Activated T-cell treated with anti-CD3 and anti-CD28 coated beads, Interleukin-2, amount 50 U/mL, for 72 hours (primary cell): Measurements from ENCODE around the gene PRSS56. TPM values are rescaled to one million over a fixed set of nuclear protein-coding genes. Genes with fewer than 3 reads are reported as not detected.

ENCODE experiments used
- ATAC-seq, 2 donors: fragments of 150-1000 bp; cut with Tn5 transposase; replicated peaks in 1 of 2; 2 replicates each; pipeline ENCODE4 v1.10.0; 2021; ENCODE audit warnings: moderate library complexity in 2 of 2, mild to moderate bottlenecking in 1 of 2
- DNase-seq, 2 donors: peaks; one replicate each; pipeline ENCODE4 v3.0.0; 2021 to 2022; ENCODE audit warnings: mixed read lengths in 1 of 2
- H3K27ac Mint-ChIP-seq: one replicate; pipeline ENCODE4 v1.8.0; 2022; ENCODE audit warnings: mild to moderate bottlenecking, moderate library complexity, mixed read lengths
- H3K27me3 Mint-ChIP-seq: one replicate; pipeline ENCODE4 v1.8.0; 2022; ENCODE audit warnings: low read depth, mixed read lengths
- H3K36me3 Mint-ChIP-seq, 2 donors: one replicate each; pipeline ENCODE4 v1.8.0; 2022; ENCODE audit warnings: mixed read lengths in 2 of 2, mild to moderate bottlenecking in 1 of 2; ENCODE audit not compliant: insufficient read depth in 2 of 2
- H3K4me1 Mint-ChIP-seq: one replicate; pipeline ENCODE4 v1.8.0; 2022; ENCODE audit warnings: low read depth, mixed read lengths
- H3K4me3 Mint-ChIP-seq, 2 donors: one replicate each; pipeline ENCODE4 v1.8.0; 2022; ENCODE audit warnings: mild to moderate bottlenecking in 2 of 2, mixed read lengths in 2 of 2, moderate library complexity in 2 of 2
- H3K9me3 Mint-ChIP-seq, 2 donors: one replicate each; pipeline ENCODE4 v1.8.0; 2022; ENCODE audit warnings: mixed read lengths in 2 of 2
- total RNA-seq, 2 donors: library from RNA; stranded (reverse); gene quantifications; one replicate each; pipeline ENCODE4 v1.2.3, GENCODE V29; 2022

PRSS56 gene
- total RNA-seq, 2 donors from 2014 or later, result 0.39 TPM; not detected in 1

DNA sequence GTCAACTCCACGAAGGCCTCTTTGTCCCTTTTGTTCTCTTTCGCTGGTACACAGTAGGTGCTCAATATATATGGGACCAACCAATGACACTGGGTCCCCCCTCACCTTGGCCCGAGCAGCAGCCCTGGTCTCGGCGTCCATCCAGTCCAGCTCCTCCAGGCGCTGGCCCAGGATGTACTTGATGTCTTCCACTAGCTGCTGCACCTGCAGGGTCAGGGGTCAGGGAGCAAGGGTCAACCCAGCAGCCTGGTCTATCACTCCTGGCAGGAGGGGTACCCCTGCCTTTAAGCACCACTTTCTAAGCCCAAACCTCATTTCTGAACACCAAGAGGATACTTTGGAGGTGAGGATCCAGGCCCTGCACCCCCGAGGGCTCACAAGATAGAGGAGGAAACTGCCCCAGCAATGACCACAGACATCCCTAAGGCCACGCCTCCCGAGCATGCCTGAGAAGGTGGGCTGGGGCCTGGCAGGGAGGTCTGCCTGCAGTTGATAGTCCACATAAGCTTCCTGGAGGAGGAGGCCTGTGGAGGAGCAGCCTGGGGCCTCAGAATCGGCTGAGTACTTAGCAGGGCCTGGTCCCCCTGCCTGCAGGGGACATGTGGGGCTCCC is 36.8 kb upstream of the PRSS56 start:
- Mint-ChIP-seq H3K36me3 (no peaks in the 10 kb centered on the region), H3K9me3 (no peaks in the 10 kb centered on the region), H3K4me1 (no peaks in the 10 kb centered on the region), H3K27ac (no peak overlapping the region), H3K27me3 (peaks cover 19% of the 10 kb centered on the region), H3K4me3 (no peak overlapping the region)
- ATAC-seq (no peak), DNase-seq (no peak)

DNA sequence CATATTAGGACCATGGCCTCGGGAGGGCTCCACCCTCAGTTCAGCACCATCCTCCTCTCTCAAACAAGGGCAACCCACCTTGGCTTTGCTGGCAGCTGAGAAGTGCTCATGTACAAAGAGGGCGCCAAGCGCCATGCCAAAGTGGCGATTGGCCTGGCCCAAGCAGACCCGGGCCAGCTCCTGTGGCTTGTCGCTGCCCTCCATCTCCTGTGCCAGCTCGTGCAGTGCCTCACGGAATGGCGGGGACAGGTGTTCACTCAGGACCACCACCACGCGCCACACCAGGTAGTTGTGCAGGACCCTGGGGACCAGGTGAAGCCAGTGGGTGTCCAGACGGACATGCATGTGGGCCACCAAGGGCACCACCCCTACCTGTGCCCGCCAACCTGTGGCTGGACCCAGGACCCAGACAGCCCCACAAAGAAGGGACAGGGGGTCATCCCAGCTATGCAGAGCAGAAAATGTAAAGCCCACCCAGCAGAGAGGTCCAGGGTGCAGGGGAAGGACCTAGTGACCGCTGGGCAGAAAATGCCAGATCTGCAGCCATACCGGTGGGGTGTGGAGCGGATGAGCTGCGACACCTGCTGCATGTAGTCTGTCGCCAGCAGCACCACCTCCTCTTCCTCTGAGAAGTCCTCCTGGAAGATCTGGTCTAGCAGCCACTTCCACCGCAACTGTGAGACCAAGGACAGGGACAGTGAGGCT is 36.1 kb upstream of the PRSS56 start:
- Mint-ChIP-seq H3K36me3 (no peaks in the 10 kb centered on the region), H3K27me3 (peaks cover 25% of the 10 kb centered on the region), H3K9me3 (no peaks in the 10 kb centered on the region), H3K4me1 (no peaks in the 10 kb centered on the region), H3K27ac (no peak overlapping the region), H3K4me3 (no peak overlapping the region)
- ATAC-seq (no peak), DNase-seq (no peak)

DNA sequence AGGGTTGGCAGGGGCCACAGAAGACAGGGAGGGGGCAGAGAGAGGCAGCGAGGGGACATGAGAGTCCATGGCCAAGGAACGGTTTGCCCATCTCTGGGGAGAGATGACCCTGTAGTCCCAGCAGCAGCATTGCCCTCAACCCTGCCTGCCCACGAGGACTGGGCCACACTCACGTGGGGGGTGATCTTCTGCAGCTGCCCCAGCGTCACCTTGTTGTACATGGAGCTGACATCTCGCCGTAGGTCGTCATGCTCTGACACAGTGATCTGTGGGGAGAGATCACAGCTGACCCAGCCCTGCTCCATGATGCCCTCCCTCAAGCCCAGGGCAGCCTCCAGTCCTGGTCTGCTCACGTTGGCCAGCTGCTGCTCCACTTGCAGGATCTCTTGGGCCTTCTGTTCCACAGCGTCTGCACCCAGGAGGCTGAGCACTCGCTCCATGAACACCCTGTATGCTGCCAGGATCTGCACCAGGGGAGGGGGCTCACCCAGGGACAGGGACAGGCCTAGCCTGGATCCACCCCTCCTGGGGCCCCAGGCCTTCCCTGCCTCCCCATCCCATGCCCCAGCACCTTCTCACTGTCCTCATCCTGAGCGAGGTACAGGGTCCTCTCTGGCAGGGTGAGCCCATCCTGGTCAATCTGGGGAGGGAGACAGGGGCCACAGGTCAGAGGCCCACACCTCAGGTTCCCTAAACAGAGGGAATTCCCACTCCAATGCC is 35.4 kb upstream of the PRSS56 start:
- Mint-ChIP-seq H3K36me3 (no peaks in the 10 kb centered on the region), H3K4me1 (no peaks in the 10 kb centered on the region), H3K4me3 (peak overlapping the region in 1 of 2 donors; percentile 52), H3K9me3 (no peaks in the 10 kb centered on the region), H3K27me3 (peaks cover 33% of the 10 kb centered on the region), H3K27ac (no peak overlapping the region)
- DNase-seq (no peak), ATAC-seq (no peak)

DNA sequence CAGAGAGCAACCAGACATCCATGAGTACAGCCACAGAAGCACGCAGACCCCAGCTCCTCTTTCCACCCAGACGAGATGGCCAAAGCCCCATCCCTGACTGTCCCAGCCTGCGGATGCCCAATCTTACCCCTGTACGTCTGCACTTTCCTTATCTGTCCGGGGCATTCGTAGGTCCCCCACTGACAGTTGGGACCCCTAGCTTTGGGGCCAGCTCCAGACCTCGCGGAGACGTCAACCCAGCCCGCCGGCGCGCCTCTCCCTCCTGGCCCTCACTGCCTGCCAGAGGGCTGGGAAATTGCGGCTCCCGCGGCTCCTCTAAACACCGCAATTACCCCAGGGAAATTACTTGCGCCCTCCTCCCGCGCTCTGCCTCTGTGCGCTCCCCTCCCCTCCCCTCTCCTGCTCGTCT is 34.8 kb upstream of the PRSS56 start:
- Mint-ChIP-seq H3K4me3 (peak overlapping the region in 1 of 2 donors; percentile 52), H3K27me3 (peaks cover 34% of the 10 kb centered on the region), H3K4me1 (no peaks in the 10 kb centered on the region), H3K27ac (no peak overlapping the region), H3K9me3 (no peaks in the 10 kb centered on the region), H3K36me3 (no peaks in the 10 kb centered on the region)
- ATAC-seq (no peak), DNase-seq (no peak)

DNA sequence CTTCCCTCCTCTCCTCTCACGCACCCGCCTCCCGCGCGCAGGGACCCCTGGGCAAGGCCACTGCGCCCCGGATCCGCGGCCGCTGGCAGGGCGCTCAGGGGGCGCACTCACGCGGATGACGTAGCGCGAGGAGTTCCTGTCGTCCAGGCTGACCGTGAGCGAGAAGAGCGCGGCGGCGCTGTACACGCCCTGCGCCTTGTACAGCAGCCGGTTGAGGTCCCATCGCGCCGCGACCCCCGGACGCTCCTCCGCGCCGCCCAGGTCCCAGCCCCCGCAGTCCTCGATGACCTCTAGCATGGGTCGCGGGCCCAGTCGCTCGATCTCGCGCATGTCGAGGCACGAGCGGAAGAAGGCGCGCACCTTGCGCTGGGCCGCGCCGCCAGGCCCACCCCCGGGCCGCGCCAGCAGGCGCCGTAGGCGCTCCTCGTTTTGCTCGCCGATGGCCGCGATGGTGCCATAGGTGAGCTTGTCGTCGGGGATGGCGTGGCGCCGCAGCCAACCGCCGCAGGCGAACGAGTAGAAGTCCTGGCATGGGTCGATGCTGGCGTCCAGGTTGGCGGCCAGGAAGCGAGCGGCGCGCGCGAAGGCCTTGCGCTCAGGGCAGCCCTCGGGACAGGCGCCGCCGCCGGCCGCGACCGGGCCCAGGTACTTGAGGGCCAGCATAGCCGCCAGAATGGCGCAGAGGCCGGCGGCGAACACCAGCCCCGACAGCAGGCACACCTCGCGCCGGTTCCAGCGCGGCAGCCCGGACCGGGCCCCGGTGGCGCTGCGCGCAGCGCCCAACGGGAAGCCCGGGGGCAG is 34.2 kb upstream of the PRSS56 start:
- peak overlapping the region in 1 of 2 donors; percentile 52 for H3K4me3 Mint-ChIP-seq
- H3K27ac Mint-ChIP-seq, result no peak overlapping the region
- peaks cover 34% of the 10 kb centered on the region for H3K27me3 Mint-ChIP-seq
- no peaks in the 10 kb centered on the region for H3K9me3 Mint-ChIP-seq
- H3K36me3 Mint-ChIP-seq, result no peaks in the 10 kb centered on the region
- H3K4me1 Mint-ChIP-seq, result no peaks in the 10 kb centered on the region
- DNase-seq, result no peak
- no peak for ATAC-seq

DNA sequence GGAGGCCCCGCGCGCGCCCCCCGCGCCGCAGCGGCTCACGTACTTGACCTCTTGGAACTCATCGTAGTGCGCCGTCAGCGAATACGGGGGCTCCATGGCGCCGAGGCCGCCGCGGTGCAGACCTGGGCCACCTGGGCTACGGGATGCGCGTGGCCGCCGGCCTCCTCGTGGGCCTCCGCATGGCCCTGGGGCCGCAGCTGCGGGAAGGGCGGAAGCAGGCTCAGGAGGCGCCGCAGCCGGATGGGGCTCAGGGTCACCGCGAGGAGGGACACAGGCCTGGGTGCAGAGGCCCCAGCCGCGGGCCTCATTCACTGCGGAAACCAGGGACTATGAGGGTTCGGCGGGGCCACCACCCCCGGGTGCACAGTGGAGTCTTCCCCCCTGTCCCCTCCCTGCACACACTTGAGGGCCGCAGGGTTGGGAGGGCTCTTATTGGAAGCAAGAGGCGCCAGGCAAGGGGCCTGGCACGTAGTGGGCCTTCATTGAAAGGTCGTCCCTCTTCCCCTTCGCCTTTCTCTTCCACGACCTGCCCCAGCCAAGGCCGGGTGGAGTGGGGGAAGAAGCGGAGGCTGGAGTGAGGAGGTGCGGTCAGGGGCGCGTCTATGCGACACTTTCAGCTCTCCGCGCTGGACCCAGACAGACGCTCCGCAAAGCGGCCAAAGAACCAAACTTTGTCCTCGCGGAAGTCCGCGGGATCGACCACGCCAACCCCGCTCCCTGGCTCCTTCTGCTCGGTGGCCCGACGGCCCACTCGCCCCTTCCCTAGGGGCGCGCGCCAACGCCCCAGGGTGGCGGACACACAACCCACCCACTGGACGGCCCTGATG is 33.4 kb upstream of the PRSS56 start:
- no peaks in the 10 kb centered on the region for H3K9me3 Mint-ChIP-seq
- ATAC-seq (peak; percentile 20 to 22), DNase-seq (no peak)
- H3K4me1 Mint-ChIP-seq, result no peaks in the 10 kb centered on the region
- no peak overlapping the region for H3K27ac Mint-ChIP-seq
- peaks cover 34% of the 10 kb centered on the region for H3K27me3 Mint-ChIP-seq
- peak overlapping the region; percentile 18 to 37 for H3K4me3 Mint-ChIP-seq
- no peaks in the 10 kb centered on the region for H3K36me3 Mint-ChIP-seq

DNA sequence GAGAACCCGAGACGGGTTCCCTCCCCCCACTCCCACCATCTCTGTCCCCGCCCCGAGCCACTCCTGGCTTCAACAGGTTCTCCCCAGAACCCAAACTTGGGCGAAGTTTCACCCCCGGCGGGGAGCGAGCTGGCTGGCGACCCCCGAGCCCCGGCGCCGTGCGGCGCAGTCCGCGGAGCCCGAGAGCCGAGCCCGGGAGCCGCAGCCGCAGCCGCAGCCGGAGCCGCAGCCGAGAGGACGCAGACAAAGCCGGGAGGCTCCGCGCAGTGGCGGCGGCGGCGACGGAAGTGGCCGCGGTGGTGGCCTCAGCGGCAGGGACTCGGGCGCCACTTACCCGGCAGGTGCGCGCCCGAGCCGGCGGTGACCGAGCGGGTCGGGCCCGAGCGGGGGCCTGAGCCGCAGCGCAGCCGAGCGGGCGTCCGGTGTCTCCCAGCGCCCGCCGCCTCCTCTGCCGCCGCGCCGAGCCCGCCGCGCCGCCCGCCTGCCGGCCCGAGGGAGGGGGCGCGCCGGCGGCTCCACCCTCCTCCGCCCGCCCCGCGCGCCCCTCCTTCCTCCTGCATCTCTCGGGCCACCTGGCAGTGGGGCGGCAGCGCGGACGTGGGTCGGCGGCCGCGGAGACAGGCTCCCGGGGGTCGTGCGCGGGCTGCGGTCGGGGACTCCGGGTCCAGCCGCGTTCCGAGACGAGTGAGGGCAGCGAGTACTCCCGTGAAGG is 32.6 kb upstream of the PRSS56 start, which contains the start of gene ECEL1:
Gene ECEL1 (minus strand): TSS at position 450 of the 712 bp plus-strand sequence. CDS start 1,181 bp downstream, outside the sequence.
- no peak within 1 kb of the TSS for H3K27ac Mint-ChIP-seq
- H3K9me3 Mint-ChIP-seq, result no peaks in the 10 kb centered on the region
- peak within 1 kb of the TSS; percentile 46 to 59 for H3K4me3 Mint-ChIP-seq
- ATAC-seq (peak; percentile 34 to 51), DNase-seq (peak; percentile 14 to 26)
- H3K27me3 Mint-ChIP-seq, result peaks cover 34% of the 10 kb centered on the region
- no peaks in the 10 kb centered on the region for H3K4me1 Mint-ChIP-seq
- H3K36me3 Mint-ChIP-seq, result no peaks in the 10 kb centered on the region

DNA sequence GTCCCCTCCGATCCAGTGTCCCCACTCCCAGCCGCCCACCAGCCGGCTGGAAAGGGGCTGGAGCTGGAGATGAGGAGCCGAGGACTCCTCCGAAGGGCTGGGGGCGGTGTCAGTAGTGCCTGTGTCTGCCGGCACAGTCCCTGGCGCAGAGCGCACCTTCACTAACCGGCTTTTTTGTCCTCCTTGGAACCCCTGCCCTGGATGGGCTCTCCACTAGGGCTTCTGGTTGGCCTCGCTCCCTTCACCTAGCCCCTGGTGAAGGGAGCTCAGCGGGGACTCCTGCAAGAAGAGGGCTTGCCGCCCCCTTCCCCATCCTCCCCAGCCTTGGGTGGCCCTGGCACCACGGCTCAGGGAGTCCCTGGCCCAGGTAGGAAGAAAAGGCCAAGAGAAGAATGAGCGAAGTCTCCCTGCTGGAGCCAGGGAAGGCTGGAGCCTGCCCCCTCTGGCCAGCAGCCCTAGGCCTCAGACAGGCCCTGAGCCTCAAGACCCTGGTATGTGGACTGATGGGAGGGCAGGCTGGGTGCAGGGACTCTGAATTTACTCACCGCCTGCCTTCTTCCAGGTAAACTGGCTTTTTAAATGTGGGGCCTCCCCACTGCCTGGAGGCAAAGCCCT is 32.0 kb upstream of the PRSS56 start:
- Mint-ChIP-seq H3K36me3 (no peaks in the 10 kb centered on the region), H3K4me1 (no peaks in the 10 kb centered on the region), H3K4me3 (peak overlapping the region; percentile 46 to 59), H3K9me3 (no peaks in the 10 kb centered on the region), H3K27me3 (peaks cover 34% of the 10 kb centered on the region), H3K27ac (no peak overlapping the region)
- DNase-seq, result no peak
- ATAC-seq, result no peak

DNA sequence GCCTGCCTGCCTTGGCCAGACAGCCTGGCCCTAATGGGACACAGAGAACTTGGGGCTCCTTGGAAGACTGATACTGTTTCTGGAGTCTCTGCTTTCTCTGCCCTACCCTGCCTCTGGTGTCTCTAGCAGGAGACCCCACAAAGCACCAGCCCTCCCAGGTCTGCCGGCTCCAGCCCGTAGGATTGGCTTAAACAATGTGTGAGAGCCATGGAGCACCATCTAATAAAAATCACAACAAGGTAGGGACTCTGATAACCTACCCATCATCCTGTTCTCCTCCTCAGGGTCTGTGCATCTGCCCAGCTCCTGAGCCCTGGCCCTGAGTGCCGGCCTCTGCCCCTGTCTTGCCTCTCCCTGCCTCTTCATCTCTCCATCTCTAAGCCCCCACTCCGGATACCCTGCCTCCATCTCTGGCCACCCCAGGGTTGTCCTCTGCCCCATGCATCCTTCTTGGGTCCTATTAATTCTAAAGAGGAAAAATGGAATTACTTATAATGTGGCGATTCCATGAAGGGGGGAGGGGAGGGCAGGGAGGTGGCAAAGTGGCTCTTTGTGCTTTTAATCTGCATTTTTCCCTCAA is 31.4 kb upstream of the PRSS56 start:
- H3K27ac Mint-ChIP-seq, result no peak overlapping the region
- H3K4me3 Mint-ChIP-seq, result peak overlapping the region; percentile 3 to 59
- peaks cover 34% of the 10 kb centered on the region for H3K27me3 Mint-ChIP-seq
- no peaks in the 10 kb centered on the region for H3K4me1 Mint-ChIP-seq
- H3K36me3 Mint-ChIP-seq, result no peaks in the 10 kb centered on the region
- DNase-seq (no peak), ATAC-seq (no peak)
- H3K9me3 Mint-ChIP-seq, result no peaks in the 10 kb centered on the region

DNA sequence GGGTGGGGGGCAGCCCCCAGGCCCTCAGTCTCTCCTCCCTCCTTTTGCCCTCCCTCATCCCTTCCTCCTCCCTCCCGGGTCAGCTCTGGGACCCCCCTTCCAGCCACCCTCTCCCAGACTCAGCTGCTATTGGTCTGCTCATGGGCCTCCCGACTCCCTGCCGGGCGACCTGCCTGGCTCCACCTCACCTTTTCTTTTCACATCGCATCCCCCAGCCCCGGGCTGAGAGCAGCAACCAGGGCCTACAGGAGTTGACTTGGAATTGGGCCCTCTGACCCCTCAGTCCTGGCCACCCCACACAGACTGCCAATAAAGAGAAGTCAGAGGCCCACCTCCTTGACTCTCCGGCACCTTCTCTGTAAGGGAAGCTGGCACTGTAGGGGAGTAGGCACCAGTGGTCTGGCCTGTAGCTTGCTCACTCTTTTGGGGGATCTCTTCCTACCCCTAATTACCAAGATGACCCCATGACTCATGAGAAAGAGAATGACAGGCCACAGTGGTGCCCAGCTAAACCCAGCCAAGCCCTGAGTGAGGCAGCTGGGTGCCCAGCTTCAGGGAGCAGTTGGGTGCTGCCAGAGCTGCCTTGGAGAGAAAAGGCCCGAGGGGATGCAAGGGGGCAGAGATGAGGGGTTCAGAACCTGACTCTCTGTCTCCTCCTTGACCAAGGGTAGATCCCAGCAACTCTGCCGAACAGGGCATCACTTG is 30.5 kb upstream of the PRSS56 start:
- H3K4me3 Mint-ChIP-seq, result no peak overlapping the region
- H3K27me3 Mint-ChIP-seq, result peaks cover 28% of the 10 kb centered on the region
- no peak overlapping the region for H3K27ac Mint-ChIP-seq
- no peaks in the 10 kb centered on the region for H3K36me3 Mint-ChIP-seq
- no peak for ATAC-seq
- no peaks in the 10 kb centered on the region for H3K9me3 Mint-ChIP-seq
- DNase-seq, result no peak
- no peaks in the 10 kb centered on the region for H3K4me1 Mint-ChIP-seq
